Effector memory CD8-positive, alpha-beta T cell (primary cell): Measurements from ENCODE around the gene HTT-AS.
A peak's percentile ranks its signal among the peaks of the same experiment; 100 is the strongest.

Source experiments
- ATAC-seq: fragments of 150-1000 bp; cut with Tn5 transposase; replicated peaks from 2 replicates; pipeline ENCODE4 v1.10.0; 2021; ENCODE audit warnings: mild to moderate bottlenecking, moderate library complexity
- DNase-seq, 3 experiments: peaks; one replicate each; pipeline ENCODE4 v3.0.0; 2021
- H3K27ac Mint-ChIP-seq, 2 donors: one replicate each; pipeline ENCODE4 v1.8.0; 2022; ENCODE audit warnings: mild to moderate bottlenecking in 2 of 2, mixed read lengths in 2 of 2, moderate library complexity in 2 of 2
- H3K27me3 Mint-ChIP-seq, 2 donors: one replicate each; pipeline ENCODE4 v1.8.0; 2022; ENCODE audit warnings: mixed read lengths in 2 of 2
- H3K36me3 Mint-ChIP-seq: one replicate; pipeline ENCODE4 v1.8.0; 2022; ENCODE audit warnings: mild to moderate bottlenecking, moderate library complexity, mixed read lengths; ENCODE audit not compliant: insufficient read depth
- H3K4me1 Mint-ChIP-seq, 2 donors: one replicate each; pipeline ENCODE4 v1.8.0; 2022; ENCODE audit warnings: low read depth in 2 of 2, mixed read lengths in 2 of 2
- H3K4me3 Mint-ChIP-seq, 2 donors: one replicate each; pipeline ENCODE4 v1.8.0; 2022; ENCODE audit warnings: mild to moderate bottlenecking in 2 of 2, mixed read lengths in 2 of 2, moderate library complexity in 2 of 2
- H3K9me3 Mint-ChIP-seq, 2 donors: one replicate each; pipeline ENCODE4 v1.8.0; 2022; ENCODE audit warnings: mixed read lengths in 2 of 2

Gene HTT-AS

DNA sequence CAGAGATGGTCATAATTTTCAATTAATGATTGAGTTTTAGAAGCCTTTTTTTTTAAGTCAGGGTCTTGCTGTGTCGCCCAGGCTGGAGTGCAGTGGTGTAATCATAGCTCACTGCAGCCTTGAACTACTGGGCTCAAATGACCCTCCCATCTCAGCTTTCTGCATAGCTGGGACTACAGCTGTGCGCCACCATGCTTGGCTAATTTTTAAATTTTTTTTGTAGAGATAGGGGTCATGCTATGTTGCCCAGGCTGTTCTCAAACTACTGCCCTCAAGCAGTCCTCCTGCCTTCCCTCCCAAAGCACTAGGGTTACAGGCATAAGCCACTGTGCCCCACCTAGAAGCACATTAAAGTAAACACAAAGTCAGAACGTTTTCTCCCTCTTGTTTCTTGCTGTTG is 51.7 kb downstream of the HTT-AS start:
- DNase-seq (no peak), ATAC-seq (no peak)
- Mint-ChIP-seq H3K36me3 (peaks cover 2% of the 10 kb centered on the region), H3K27me3 (peaks cover 13 to 18% of the 10 kb centered on the region in 2 donors), H3K4me3 (no peak overlapping the region), H3K27ac (no peak overlapping the region), H3K4me1 (peaks cover 5 to 6% of the 10 kb centered on the region in 2 donors), H3K9me3 (peaks cover 0 to 4% of the 10 kb centered on the region in 2 donors)

DNA sequence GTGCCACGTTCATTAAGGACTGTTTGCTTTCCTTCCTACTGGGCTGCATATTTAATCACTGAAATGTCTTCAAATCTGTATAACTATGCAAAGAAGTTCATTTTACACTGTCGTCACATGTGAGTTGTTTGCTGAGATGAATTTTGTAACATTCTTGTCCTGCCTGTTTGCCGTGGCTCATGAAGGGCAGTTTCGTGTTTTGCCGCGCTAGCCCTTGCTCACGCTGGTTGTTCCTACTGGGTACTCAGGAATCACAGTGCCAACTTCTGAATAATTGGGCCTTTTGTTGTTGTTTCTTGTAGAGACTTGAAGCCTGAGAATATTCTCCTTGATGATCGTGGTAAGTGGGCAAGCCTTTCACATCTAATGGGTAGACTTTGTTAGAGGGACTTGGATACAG is 52.2 kb downstream of the HTT-AS start:
- H3K4me3 Mint-ChIP-seq: no peak overlapping the region
- H3K36me3 Mint-ChIP-seq: peaks cover 2% of the 10 kb centered on the region
- DNase-seq (no peak), ATAC-seq (no peak)
- H3K27me3 Mint-ChIP-seq: peaks cover 13 to 18% of the 10 kb centered on the region in 2 donors
- H3K27ac Mint-ChIP-seq: no peak overlapping the region
- H3K9me3 Mint-ChIP-seq: peaks cover 0 to 4% of the 10 kb centered on the region in 2 donors
- H3K4me1 Mint-ChIP-seq: peaks cover 5 to 6% of the 10 kb centered on the region in 2 donors

DNA sequence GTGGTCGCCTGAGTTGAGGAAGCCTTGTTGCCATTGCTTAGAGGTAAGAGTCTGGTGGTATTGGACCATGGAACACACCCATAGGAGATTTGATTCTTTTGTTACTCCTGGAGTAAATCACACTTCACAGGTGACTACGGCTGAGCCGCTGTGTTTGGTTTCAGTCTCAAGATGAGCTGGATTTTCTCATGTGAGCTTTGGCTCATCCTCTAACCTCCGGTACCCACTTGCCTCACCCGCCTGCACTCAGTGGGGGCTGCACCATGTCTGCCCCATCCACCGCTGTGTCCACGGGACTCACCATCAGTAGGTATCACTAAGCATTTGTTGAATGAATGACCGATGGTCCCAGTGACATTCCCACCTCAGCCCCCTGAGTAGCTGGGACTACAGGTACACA is 52.7 kb downstream of the HTT-AS start:
- H3K36me3 Mint-ChIP-seq: peaks cover 2% of the 10 kb centered on the region
- DNase-seq: no peak
- no peak for ATAC-seq
- H3K27me3 Mint-ChIP-seq: peaks cover 13 to 18% of the 10 kb centered on the region in 2 donors
- peaks cover 5 to 6% of the 10 kb centered on the region in 2 donors for H3K4me1 Mint-ChIP-seq
- H3K4me3 Mint-ChIP-seq: peak overlapping the region in 1 of 2 donors; percentile 29
- H3K27ac Mint-ChIP-seq: peak overlapping the region in 1 of 2 donors; percentile 89
- peaks cover 0 to 4% of the 10 kb centered on the region in 2 donors for H3K9me3 Mint-ChIP-seq

DNA sequence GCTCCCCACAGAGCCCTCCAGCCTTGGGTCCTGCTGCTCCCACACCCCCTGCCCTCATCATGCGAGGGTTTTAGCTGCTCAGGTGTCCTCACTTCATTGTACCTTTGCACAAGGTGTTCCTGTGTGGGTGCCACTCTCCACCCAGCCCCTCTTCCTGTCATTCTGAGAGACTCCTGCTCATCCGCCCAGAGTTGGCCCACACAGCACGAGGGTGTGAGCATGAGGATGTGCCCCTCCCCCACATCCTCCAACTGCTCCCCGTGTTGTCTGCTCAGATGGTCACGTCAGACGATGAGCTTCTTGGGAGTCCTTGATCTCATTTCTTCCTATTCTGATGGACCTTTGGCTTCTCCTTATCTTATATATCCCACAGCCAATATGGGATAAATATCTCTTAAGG is 53.2 kb downstream of the HTT-AS start:
- no peak for DNase-seq
- H3K36me3 Mint-ChIP-seq: peaks cover 2% of the 10 kb centered on the region
- peaks cover 5 to 6% of the 10 kb centered on the region in 2 donors for H3K4me1 Mint-ChIP-seq
- H3K4me3 Mint-ChIP-seq: peak overlapping the region in 1 of 2 donors; percentile 29
- H3K27ac Mint-ChIP-seq: peak overlapping the region in 1 of 2 donors; percentile 89
- peak; percentile 47 for ATAC-seq
- H3K9me3 Mint-ChIP-seq: peaks cover 0 to 4% of the 10 kb centered on the region in 2 donors
- H3K27me3 Mint-ChIP-seq: peaks cover 13 to 18% of the 10 kb centered on the region in 2 donors

DNA sequence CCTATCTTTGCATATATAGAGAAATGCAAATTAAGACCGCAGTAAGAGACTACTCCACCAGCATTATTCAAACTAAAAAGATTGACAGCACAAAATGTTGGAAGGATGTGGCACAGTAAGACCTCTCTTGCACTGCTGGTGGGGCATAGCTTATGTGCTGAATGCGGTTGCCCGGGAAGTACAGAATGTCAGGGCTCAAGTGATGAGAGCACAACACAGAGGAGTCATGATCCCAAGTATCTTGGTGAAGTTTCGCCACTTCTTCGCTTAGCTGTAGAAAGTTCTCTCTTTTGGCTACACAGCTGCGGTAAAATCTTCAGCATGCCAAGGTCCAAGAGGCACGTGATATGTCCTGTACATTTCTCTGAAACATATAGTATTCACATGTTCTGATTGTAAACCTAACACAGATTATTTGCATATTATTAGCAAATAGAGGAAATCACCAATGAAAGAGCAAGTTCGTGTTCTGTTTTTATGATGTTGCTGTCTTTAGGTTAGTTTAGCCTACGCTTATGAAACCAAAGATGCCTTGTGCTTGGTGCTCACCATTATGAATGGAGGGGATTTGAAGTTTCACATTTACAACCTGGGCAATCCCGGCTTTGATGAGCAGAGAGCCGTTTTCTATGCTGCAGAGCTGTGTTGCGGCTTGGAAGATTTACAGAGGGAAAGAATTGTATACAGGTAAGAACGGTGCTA is 55.0 kb downstream of the HTT-AS start:
- Mint-ChIP-seq H3K36me3 (peaks cover 2% of the 10 kb centered on the region), H3K4me3 (no peak overlapping the region), H3K4me1 (peaks cover 5 to 6% of the 10 kb centered on the region in 2 donors), H3K9me3 (peaks cover 0 to 4% of the 10 kb centered on the region in 2 donors), H3K27ac (no peak overlapping the region), H3K27me3 (peaks cover 13 to 28% of the 10 kb centered on the region in 2 donors)
- DNase-seq: no peak
- no peak for ATAC-seq

DNA sequence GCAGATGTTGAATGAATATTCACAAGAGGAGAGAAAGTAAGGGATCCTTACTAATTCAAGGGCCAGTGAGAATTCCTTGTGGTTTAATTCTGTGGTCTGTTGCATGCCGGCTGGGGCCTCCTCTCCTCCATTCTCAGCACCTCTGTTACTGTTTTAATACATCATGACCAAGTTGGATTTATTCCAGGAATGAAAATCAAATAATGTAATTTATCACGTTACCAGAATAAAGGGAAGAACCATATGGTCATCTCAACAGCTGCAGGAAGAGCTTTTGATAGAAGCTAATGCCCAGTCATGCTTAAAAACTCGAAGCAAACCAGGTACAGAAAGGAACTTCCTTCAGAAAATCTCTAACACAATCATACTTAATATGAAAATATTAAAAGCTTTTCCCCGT is 56.8 kb downstream of the HTT-AS start:
- no peaks in the 10 kb centered on the region for H3K9me3 Mint-ChIP-seq
- H3K4me3 Mint-ChIP-seq: no peak overlapping the region
- H3K27ac Mint-ChIP-seq: no peak overlapping the region
- H3K4me1 Mint-ChIP-seq: peaks cover 5 to 6% of the 10 kb centered on the region in 2 donors
- no peak for ATAC-seq
- H3K36me3 Mint-ChIP-seq: no peaks in the 10 kb centered on the region
- peaks cover 0 to 22% of the 10 kb centered on the region in 2 donors for H3K27me3 Mint-ChIP-seq
- DNase-seq: no peak

DNA sequence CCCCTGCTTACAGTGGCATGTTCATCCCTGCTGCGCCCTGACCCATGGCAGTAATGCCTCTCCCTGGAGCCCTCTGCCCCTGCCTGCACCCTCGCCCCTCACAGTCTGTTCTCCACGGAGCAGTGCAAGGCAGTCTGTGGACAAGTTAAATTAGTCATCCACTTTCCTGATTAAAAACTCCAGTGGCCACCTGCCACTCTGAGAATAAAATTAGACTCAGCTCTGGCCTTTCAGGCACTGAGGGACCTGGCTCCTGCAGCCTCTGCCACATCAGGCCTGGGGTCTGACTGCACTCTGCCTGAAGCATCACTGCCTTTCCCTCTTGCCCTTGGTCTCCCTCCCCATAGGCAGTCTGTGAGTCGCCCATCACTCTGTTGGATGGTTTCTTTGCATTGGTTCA is 57.4 kb downstream of the HTT-AS start:
- no peak overlapping the region for H3K27ac Mint-ChIP-seq
- no peak overlapping the region for H3K4me3 Mint-ChIP-seq
- no peaks in the 10 kb centered on the region for H3K36me3 Mint-ChIP-seq
- H3K9me3 Mint-ChIP-seq: no peaks in the 10 kb centered on the region
- H3K4me1 Mint-ChIP-seq: peaks cover 5 to 6% of the 10 kb centered on the region in 2 donors
- DNase-seq: no peak
- H3K27me3 Mint-ChIP-seq: peaks cover 0 to 22% of the 10 kb centered on the region in 2 donors
- no peak for ATAC-seq

DNA sequence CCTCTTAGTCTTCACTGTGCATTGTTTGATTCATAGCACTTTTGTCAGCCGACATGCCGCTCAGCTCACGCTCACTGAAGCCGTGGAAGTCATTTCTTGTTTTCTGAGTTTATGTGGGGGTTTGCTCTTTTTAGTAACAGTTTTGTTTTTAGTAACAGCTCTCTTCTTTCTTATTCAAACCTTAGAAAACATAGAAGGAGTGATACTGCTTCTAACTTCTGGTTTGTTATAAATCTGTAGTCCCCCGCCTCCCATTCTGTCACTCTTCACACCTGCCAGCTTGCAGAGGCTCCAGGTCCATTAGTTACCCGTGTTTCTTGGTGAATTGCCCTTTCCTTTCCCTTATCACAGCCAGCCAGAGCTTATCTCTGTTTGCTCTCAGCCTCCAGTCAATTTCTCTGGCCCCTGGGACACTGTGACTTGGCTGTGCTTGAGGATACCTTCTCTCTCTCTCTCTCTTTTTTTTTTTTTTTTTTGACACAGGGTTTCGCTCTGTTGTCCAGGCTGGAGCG is 60.4 kb downstream of the HTT-AS start:
- peaks cover 3 to 4% of the 10 kb centered on the region in 2 donors for H3K4me1 Mint-ChIP-seq
- H3K4me3 Mint-ChIP-seq: no peak overlapping the region
- no peak overlapping the region for H3K27ac Mint-ChIP-seq
- no peak for ATAC-seq
- no peaks in the 10 kb centered on the region for H3K36me3 Mint-ChIP-seq
- no peaks in the 10 kb centered on the region for H3K9me3 Mint-ChIP-seq
- no peak for DNase-seq
- peaks cover 14 to 41% of the 10 kb centered on the region in 2 donors for H3K27me3 Mint-ChIP-seq
